WTC11 (cell line): ENCODE data around the gene C1S.

Experiments used
- CTCF ChIP-seq: fragments of 200-600 bp; IDR thresholded peaks from 2 replicates; pipeline ENCODE4 v1.8.0; 2022; ENCODE audit warnings: antibody characterized with exemption
- ELF4 ChIP-seq: sonication (generic); formaldehyde crosslinking; IDR thresholded peaks from 2 replicates; pipeline ENCODE4 v1.8.1; 2022; ENCODE audit warnings: low read depth, mild to moderate bottlenecking, moderate library complexity, missing genetic modification reagents
- JUN ChIP-seq: sonication (generic); formaldehyde crosslinking; IDR thresholded peaks from 2 replicates; pipeline ENCODE4 v1.8.0; 2023; ENCODE audit warnings: mild to moderate bottlenecking, missing genetic modification reagents
- ZSCAN18 ChIP-seq: fragments of 250-450 bp; sonication (Bioruptor Pico); IDR thresholded peaks from 2 replicates; pipeline ENCODE4 v2.1.2; 2022; ENCODE audit warnings: mild to moderate bottlenecking, moderate library complexity

DNA sequence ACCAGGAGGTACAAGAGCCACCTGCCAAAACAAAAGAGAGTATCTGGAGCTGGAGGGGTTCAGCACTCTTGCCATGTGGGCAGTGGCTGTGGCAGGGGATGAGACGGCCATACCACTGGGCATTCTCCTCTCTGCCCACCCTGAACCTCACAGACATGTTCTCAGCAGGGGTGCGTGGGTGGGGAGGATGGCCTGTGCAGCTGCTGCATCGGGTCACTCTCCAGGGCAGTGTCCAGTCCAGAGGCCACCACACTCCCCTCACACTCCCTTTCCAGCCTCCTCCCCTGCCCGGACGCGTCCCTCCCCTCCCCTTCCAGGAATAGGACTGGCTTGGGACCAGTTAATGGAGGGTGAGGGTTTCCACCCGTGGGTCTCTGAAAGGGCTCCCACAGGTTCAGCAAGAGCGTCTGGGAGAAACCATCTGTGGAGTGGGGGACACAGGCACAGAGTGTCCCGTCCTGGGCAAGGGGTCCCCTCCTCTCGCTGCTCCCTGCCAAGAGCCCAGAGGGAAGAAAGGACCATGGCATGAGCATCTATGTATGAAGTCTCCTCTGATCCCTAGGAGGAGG is 31.2 kb downstream of the C1S start:
- TF ChIP-seq ZSCAN18 (no peak), JUN (no peak), CTCF (no peak), ELF4 (CRISPR knock-in tag) (no peak)
